ENCODE data around the gene SPOCK3.

DNA sequence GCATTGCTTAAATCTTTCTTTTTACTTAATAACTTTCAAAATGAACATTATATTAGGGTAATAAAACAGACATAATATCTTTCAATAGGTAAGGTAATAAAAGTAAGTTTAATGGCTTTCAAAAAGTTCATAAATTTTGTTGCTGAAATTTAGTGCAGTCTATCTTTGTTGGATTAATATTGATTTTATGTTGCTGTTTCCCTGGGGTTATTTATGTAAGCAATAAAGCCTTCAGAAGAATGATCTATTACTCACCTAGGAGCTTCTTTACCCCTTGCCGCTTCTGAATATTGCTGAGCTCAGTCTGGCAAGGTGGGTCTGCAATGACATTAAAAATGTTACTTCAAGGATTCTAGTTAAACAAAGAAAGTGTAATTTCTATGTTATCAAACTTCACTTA is 492.6 kb downstream of the SPOCK3 start:
- TF ChIP-seq, protein P1, sequence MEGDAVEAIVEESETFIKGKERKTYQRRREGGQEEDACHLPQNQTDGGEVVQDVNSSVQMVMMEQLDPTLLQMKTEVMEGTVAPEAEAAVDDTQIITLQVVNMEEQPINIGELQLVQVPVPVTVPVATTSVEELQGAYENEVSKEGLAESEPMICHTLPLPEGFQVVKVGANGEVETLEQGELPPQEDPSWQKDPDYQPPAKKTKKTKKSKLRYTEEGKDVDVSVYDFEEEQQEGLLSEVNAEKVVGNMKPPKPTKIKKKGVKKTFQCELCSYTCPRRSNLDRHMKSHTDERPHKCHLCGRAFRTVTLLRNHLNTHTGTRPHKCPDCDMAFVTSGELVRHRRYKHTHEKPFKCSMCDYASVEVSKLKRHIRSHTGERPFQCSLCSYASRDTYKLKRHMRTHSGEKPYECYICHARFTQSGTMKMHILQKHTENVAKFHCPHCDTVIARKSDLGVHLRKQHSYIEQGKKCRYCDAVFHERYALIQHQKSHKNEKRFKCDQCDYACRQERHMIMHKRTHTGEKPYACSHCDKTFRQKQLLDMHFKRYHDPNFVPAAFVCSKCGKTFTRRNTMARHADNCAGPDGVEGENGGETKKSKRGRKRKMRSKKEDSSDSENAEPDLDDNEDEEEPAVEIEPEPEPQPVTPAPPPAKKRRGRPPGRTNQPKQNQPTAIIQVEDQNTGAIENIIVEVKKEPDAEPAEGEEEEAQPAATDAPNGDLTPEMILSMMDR (IDR thresholded peaks at IDR 0.05; ENCODE audit: low read length) = no peak
- TF ChIP-seq EZH2 (IDR thresholded peaks at IDR 0.05; ENCODE audit: borderline replicate concordance, low read length) = no peak

Data from OCI-LY1 (cell line).